Measurements from ENCODE around the gene GPR39.

Gene GPR39

GRCh38 chr2:132664096-132664495, 247.5 kb downstream of the GPR39 start:
- TF ChIP-seq CTCF (IDR thresholded peaks at IDR 0.05; ENCODE audit: extremely low read depth, missing control alignments) = no peak
- DNase-seq (ENCODE audit: low spot score) = no peak

GRCh38 chr2:132665401-132666140, 249.0 kb downstream of the GPR39 start:
- no peak for DNase-seq (ENCODE audit: low spot score)
- no peak for TF ChIP-seq CTCF (IDR thresholded peaks at IDR 0.05; ENCODE audit: extremely low read depth, missing control alignments)

GRCh38 chr2:132667706-132668105, 251.1 kb downstream of the GPR39 start:
- no peak for DNase-seq (ENCODE audit: low spot score)
- no peak for TF ChIP-seq CTCF (IDR thresholded peaks at IDR 0.05; ENCODE audit: extremely low read depth, missing control alignments)

- DNase-seq (ENCODE audit: low spot score) = no peak
- TF ChIP-seq CTCF (IDR thresholded peaks at IDR 0.05; ENCODE audit: extremely low read depth, missing control alignments) = no peak
Measured at GRCh38 chr2:132668189-132668823, 251.7 kb downstream of the GPR39 start.

GRCh38 chr2:132668987-132669907, 252.6 kb downstream of the GPR39 start:
- DNase-seq (ENCODE audit: low spot score) = no peak
- no peak for TF ChIP-seq CTCF (IDR thresholded peaks at IDR 0.05; ENCODE audit: extremely low read depth, missing control alignments)

GRCh38 chr2:132669908-132670495, 253.4 kb downstream of the GPR39 start, which contains the start of gene LYPD1:
Gene LYPD1 (minus strand): TSS chr2:132670205. CDS start chr2:132669932, 273 bp downstream.
- no peak for TF ChIP-seq CTCF (IDR thresholded peaks at IDR 0.05; ENCODE audit: extremely low read depth, missing control alignments)
- DNase-seq (ENCODE audit: low spot score) = no peak
